Measurements from ENCODE around the gene MEGF8. TPM values are rescaled to one million over a fixed set of nuclear protein-coding genes. Genes with fewer than 3 reads are reported as not detected.

Gene MEGF8
- total and polyA plus RNA-seq, 9 of the 15 experiments (the other 6 are each of a cell fraction or from before 2014, with no cell fraction given): 0.28 to 13.1 (median 3.0) TPM

DNA sequence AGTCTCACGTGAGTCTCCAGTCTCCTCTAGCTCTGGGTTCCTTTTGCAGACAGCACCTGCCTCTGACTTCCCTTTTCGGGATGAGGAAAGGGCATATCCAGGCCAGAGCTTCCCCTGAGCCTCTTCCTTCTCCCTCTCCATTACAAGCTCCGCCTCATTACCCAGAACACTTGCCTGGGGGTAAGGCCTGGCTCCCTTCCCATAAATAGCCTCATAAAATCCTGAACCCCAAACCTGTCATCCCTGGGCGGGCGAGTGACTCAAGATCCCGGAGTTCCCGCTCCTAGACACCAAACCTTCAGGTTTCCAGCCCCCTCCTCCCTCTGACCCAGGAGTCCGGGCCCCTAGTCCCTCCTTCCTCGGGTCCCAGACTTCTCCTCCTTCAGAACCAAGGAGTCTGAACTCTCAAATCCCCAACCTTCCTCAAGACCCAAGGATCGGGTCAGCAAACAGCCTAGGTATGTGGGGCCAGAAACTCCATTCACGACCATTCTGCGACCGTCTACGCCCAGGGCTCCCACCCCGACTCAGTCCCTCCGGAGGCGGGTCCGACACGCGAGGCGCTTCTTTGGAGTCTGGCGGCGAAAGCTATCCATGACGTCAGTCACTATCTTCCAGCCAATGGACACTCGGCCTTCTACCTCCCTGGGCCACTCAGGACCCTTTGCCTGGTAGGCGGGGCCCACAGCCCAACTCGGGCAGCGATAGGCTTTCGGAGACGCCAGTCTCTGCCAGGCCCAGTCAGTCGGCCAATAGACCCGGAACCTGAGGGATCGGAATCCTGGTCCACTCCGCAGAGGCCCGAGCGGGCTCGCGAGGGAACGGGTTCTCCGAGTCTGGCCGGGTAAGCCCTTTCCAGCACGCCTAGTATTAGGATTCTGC is 71.2 kb downstream of the MEGF8 start (continued):
- TF ChIP-seq, protein P1, sequence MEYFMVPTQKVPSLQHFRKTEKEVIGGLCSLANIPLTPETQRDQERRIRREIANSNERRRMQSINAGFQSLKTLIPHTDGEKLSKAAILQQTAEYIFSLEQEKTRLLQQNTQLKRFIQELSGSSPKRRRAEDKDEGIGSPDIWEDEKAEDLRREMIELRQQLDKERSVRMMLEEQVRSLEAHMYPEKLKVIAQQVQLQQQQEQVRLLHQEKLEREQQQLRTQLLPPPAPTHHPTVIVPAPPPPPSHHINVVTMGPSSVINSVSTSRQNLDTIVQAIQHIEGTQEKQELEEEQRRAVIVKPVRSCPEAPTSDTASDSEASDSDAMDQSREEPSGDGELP (CRISPR knock-in tag; IDR thresholded peaks at IDR 0.05; ENCODE audit: borderline replicate concordance): peak; percentile 53; the same call in 1 of the 2 replicates
- TF ChIP-seq NR2F6 (CRISPR knock-in tag; IDR thresholded peaks at IDR 0.05) (peak; percentile 62; the same call in 1 of the 2 replicates), MBD2 (IDR thresholded peaks at IDR 0.05; ENCODE audit: borderline replicate concordance, low read depth) (peak; percentile 98), ZNF707 (CRISPR knock-in tag; conservative IDR thresholded peaks at IDR 0.05) (no peak), POLR2AphosphoS2 (IDR thresholded peaks at IDR 0.05; ENCODE audit: low read length) (no peak), ESRRB (CRISPR knock-in tag; IDR thresholded peaks at IDR 0.05; ENCODE audit: borderline replicate concordance) (no peak), MAFK (IDR thresholded peaks at IDR 0.05; ENCODE audit: low read length) (no peak), ZNF830 (CRISPR knock-in tag; IDR thresholded peaks at IDR 0.05) (no peak), TEAD1 (CRISPR knock-in tag; IDR thresholded peaks at IDR 0.05) (peak; percentile 23 to 26; a peak in 1 of 4 replicates), RB1 (IDR thresholded peaks at IDR 0.05; ENCODE audit: low read depth) (peak; percentile 16; the same call in 1 of the 2 replicates), SNIP1 (IDR thresholded peaks at IDR 0.05; ENCODE audit: low read depth) (peak; percentile 93; the same call in 1 of the 2 replicates), ZNF354B (CRISPR knock-in tag; IDR thresholded peaks at IDR 0.05) (no peak), YY1 (IDR thresholded peaks at IDR 0.05; ENCODE audit: borderline replicate concordance in 1 of 3, control insufficient read depth in 1 of 3, extremely low read depth in 1 of 3, insufficient read depth in 3 of 3, insufficient read length in 1 of 3, insufficient replicate concordance in 2 of 3, low read depth in 1 of 3, low read length in 2 of 3) (peak in 2 of 3 experiments; percentile 11 to 45), CBFB (CRISPR knock-in tag; IDR thresholded peaks at IDR 0.05) (no peak), JUNB (CRISPR knock-in tag; conservative IDR thresholded peaks at IDR 0.05) (no peak), FOXK1 (CRISPR knock-in tag; IDR thresholded peaks at IDR 0.05; ENCODE audit: borderline replicate concordance) (no peak), GTF2E2 (tag; IDR thresholded peaks at IDR 0.05) (peak; percentile 78), SP1 (CRISPR knock-in tag; IDR thresholded peaks at IDR 0.05) (peak; percentile 72; the same call in 1 of the 2 replicates), CTBP1 (IDR thresholded peaks at IDR 0.05; ENCODE audit: borderline replicate concordance) (peak; percentile 31; the same call in 1 of the 2 replicates), ZNF75A (CRISPR knock-in tag; IDR thresholded peaks at IDR 0.05) (no peak)
- TF ChIP-seq, protein P2, sequence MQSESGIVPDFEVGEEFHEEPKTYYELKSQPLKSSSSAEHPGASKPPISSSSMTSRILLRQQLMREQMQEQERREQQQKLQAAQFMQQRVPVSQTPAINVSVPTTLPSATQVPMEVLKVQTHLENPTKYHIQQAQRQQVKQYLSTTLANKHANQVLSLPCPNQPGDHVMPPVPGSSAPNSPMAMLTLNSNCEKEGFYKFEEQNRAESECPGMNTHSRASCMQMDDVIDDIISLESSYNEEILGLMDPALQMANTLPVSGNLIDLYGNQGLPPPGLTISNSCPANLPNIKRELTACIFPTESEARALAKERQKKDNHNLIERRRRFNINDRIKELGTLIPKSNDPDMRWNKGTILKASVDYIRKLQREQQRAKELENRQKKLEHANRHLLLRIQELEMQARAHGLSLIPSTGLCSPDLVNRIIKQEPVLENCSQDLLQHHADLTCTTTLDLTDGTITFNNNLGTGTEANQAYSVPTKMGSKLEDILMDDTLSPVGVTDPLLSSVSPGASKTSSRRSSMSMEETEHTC (IDR thresholded peaks at IDR 0.05): no peak
- TF ChIP-seq, protein P3, sequence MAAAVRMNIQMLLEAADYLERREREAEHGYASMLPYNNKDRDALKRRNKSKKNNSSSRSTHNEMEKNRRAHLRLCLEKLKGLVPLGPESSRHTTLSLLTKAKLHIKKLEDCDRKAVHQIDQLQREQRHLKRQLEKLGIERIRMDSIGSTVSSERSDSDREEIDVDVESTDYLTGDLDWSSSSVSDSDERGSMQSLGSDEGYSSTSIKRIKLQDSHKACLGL (CRISPR knock-in tag; IDR thresholded peaks at IDR 0.05; ENCODE audit: borderline replicate concordance, poor library complexity, severe bottlenecking): no peak
- TF ChIP-seq, protein P4, sequence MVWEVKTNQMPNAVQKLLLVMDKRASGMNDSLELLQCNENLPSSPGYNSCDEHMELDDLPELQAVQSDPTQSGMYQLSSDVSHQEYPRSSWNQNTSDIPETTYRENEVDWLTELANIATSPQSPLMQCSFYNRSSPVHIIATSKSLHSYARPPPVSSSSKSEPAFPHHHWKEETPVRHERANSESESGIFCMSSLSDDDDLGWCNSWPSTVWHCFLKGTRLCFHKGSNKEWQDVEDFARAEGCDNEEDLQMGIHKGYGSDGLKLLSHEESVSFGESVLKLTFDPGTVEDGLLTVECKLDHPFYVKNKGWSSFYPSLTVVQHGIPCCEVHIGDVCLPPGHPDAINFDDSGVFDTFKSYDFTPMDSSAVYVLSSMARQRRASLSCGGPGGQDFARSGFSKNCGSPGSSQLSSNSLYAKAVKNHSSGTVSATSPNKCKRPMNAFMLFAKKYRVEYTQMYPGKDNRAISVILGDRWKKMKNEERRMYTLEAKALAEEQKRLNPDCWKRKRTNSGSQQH (CRISPR knock-in tag; IDR thresholded peaks at IDR 0.05): no peak

All from K562 (cell line).